NCI-H2107 treated with DMSO at 0.1 percent for 48 hours (cell line): ENCODE data around the gene ZHX3.

Experiments
- DNase-seq: peaks from one replicate; lab custom pipeline; 2025; ENCODE audit not compliant: unreplicated experiment; lab: John Stamatoyannopoulos, UW

The ZHX3 gene

GRCh38 chr20:41304424-41305079 is 13.0 kb downstream of the ZHX3 start:
- no peak for DNase-seq

GRCh38 chr20:41304002-41304401 is 13.5 kb downstream of the ZHX3 start:
- DNase-seq, result no peak

- no peak for DNase-seq
Measured at GRCh38 chr20:41300886-41301285, 16.6 kb downstream of the ZHX3 start.

GRCh38 chr20:41300383-41300782 is 17.1 kb downstream of the ZHX3 start:
- DNase-seq, result peak; percentile 58

GRCh38 chr20:41299899-41300298 is 17.6 kb downstream of the ZHX3 start:
- DNase-seq, result no peak

GRCh38 chr20:41293269-41294037 is 24.1 kb downstream of the ZHX3 start:
- no peak for DNase-seq

GRCh38 chr20:41290804-41291389 is 26.6 kb downstream of the ZHX3 start:
- DNase-seq, result no peak

GRCh38 chr20:41287327-41287726 is 30.2 kb downstream of the ZHX3 start:
- DNase-seq, result no peak

GRCh38 chr20:41286240-41286851 is 31.2 kb downstream of the ZHX3 start:
- DNase-seq, result no peak

GRCh38 chr20:41279546-41280225 is 37.8 kb downstream of the ZHX3 start:
- no peak for DNase-seq

- no peak for DNase-seq
Measured at GRCh38 chr20:41278936-41279335, 38.6 kb downstream of the ZHX3 start.

GRCh38 chr20:41277049-41277448 is 40.5 kb downstream of the ZHX3 start:
- no peak for DNase-seq

GRCh38 chr20:41276317-41276751 is 41.2 kb downstream of the ZHX3 start:
- DNase-seq, result no peak

- no peak for DNase-seq
Measured at GRCh38 chr20:41275301-41275731, 42.2 kb downstream of the ZHX3 start.

GRCh38 chr20:41274152-41274551 is 43.4 kb downstream of the ZHX3 start:
- DNase-seq, result no peak

- DNase-seq, result no peak
Measured at GRCh38 chr20:41273445-41273844, 44.1 kb downstream of the ZHX3 start.

- no peak for DNase-seq
Measured at GRCh38 chr20:41272339-41272738, 45.2 kb downstream of the ZHX3 start.

- DNase-seq, result no peak
Measured at GRCh38 chr20:41268917-41269652, 48.4 kb downstream of the ZHX3 start.

GRCh38 chr20:41268402-41268801 is 49.1 kb downstream of the ZHX3 start:
- DNase-seq, result no peak

GRCh38 chr20:41265938-41266337 is 51.6 kb downstream of the ZHX3 start:
- DNase-seq, result no peak
